DND-41 (cell line): Measurements from ENCODE around the gene CYB5R3.

Experiments used
- CTCF ChIP-seq: IDR thresholded peaks from 2 replicates; pipeline ENCODE4 v1.5.1; 2012; ENCODE audit warnings: borderline replicate concordance, low read length, moderate library complexity, mild to moderate bottlenecking; ENCODE audit not compliant: poor library complexity, severe bottlenecking; ENCODE audit errors: extremely low read depth
- EZH2 ChIP-seq: IDR thresholded peaks from 3 replicates; pipeline ENCODE4 v1.6.1; 2012; ENCODE audit warnings: borderline replicate concordance, low read depth, mild to moderate bottlenecking, moderate library complexity, low read length, inconsistent platforms; ENCODE audit not compliant: severe bottlenecking

GRCh38 chr22:42602470-42602869 lies 46.7 kb downstream of the CYB5R3 start:
- TF ChIP-seq CTCF (no peak), EZH2 (no peak)
